Measurements from ENCODE around the gene SUPT3H.

SUPT3H gene

GRCh38 chr6:44855562-44856411 lies 521.9 kb downstream of the SUPT3H start:
- no peak for DNase-seq (ENCODE audit: extremely low spot score)
- ChIA-PET CTCF (interaction anchor here (0.9 kb wide), 1 partner anchor 9 kb away, joined by 3 read pairs; no protein-coding TSS in a partner anchor), POLR2A (no interaction called here)
- TF ChIP-seq CTCF (IDR thresholded peaks at IDR 0.05; ENCODE audit: control extremely low read depth, extremely low read depth, low read depth, missing control alignments) = no peak

GRCh38 chr6:44854712-44855443 lies 522.9 kb downstream of the SUPT3H start:
- no peak for TF ChIP-seq CTCF (IDR thresholded peaks at IDR 0.05; ENCODE audit: control extremely low read depth, extremely low read depth, low read depth, missing control alignments)
- POLR2A ChIA-PET = no interaction called here
- CTCF ChIA-PET = no interaction called here
- no peak for DNase-seq (ENCODE audit: extremely low spot score)

- CTCF ChIA-PET = interaction anchor here (1.5 kb wide), 1 partner anchor 195 kb away, joined by 3 read pairs; no protein-coding TSS in a partner anchor
- POLR2A ChIA-PET = no interaction called here
- no peak for DNase-seq (ENCODE audit: extremely low spot score)
- TF ChIP-seq CTCF (IDR thresholded peaks at IDR 0.05; ENCODE audit: control extremely low read depth, extremely low read depth, low read depth, missing control alignments) = no peak
Observed at GRCh38 chr6:44851176-44851575, 526.6 kb downstream of the SUPT3H start.

GRCh38 chr6:44850312-44850711 lies 527.4 kb downstream of the SUPT3H start:
- no peak for DNase-seq (ENCODE audit: extremely low spot score)
- ChIA-PET POLR2A (no interaction called here), CTCF (interaction anchor here (1.5 kb wide), 1 partner anchor 195 kb away, joined by 3 read pairs; no protein-coding TSS in a partner anchor)
- TF ChIP-seq CTCF (IDR thresholded peaks at IDR 0.05; ENCODE audit: control extremely low read depth, extremely low read depth, low read depth, missing control alignments) = no peak

GRCh38 chr6:44849806-44850205 lies 527.9 kb downstream of the SUPT3H start:
- CTCF ChIA-PET = no interaction called here
- DNase-seq (ENCODE audit: extremely low spot score) = no peak
- POLR2A ChIA-PET = no interaction called here
- TF ChIP-seq CTCF (IDR thresholded peaks at IDR 0.05; ENCODE audit: control extremely low read depth, extremely low read depth, low read depth, missing control alignments) = no peak

- ChIA-PET CTCF (no interaction called here), POLR2A (no interaction called here)
- DNase-seq (ENCODE audit: extremely low spot score) = no peak
Observed at GRCh38 chr6:44843734-44844133, 534.0 kb downstream of the SUPT3H start.

More at GRCh38 chr6:44843734-44844133, 534.0 kb downstream of the SUPT3H start:
- TF ChIP-seq CTCF (IDR thresholded peaks at IDR 0.05; ENCODE audit: control extremely low read depth, extremely low read depth, low read depth, missing control alignments) = no peak
